Ammon's horn (tissue), 1 donor: ENCODE data around the gene FAM153A.
"Not testable (repeated sequence)": the region's sequence is repeated elsewhere in the genome, so short reads cannot be mapped to it uniquely, and the experiment has no call there.

ENCODE experiments used
- DNase-seq: peaks from one replicate; pipeline ENCODE4 v3.0.0-alpha.2; 2016; ENCODE audit warnings: low spot score

FAM153A gene

GRCh38 chr5:177724858-177725257 is 57.8 kb downstream of the FAM153A start:
- DNase-seq: not testable (repeated sequence)

GRCh38 chr5:177723831-177724485 is 58.7 kb downstream of the FAM153A start:
- DNase-seq: not testable (repeated sequence)

GRCh38 chr5:177722829-177723228 is 59.9 kb downstream of the FAM153A start:
- not testable (repeated sequence) for DNase-seq

GRCh38 chr5:177719989-177720388 is 62.7 kb downstream of the FAM153A start:
- DNase-seq: not testable (repeated sequence)

GRCh38 chr5:177715423-177715822 is 67.3 kb downstream of the FAM153A start:
- DNase-seq: not testable (repeated sequence)

- DNase-seq: not testable (repeated sequence)
Observed at GRCh38 chr5:177696100-177696499, 86.6 kb downstream of the FAM153A start.

- DNase-seq: not testable (repeated sequence)
Observed at GRCh38 chr5:177695356-177695930, 87.3 kb downstream of the FAM153A start.

GRCh38 chr5:177694518-177694835 is 88.2 kb downstream of the FAM153A start:
- DNase-seq: not testable (repeated sequence)

GRCh38 chr5:177693671-177694517 is 88.8 kb downstream of the FAM153A start:
- DNase-seq: not testable (repeated sequence)

- DNase-seq: not testable (repeated sequence)
Observed at GRCh38 chr5:177692969-177693368, 89.7 kb downstream of the FAM153A start.

GRCh38 chr5:177692507-177692906 is 90.2 kb downstream of the FAM153A start:
- not testable (repeated sequence) for DNase-seq

- not testable (repeated sequence) for DNase-seq
Observed at GRCh38 chr5:177689011-177689610, 93.6 kb downstream of the FAM153A start.

GRCh38 chr5:177688091-177688490 is 94.6 kb downstream of the FAM153A start:
- DNase-seq: not testable (repeated sequence)

GRCh38 chr5:177681920-177682319 is 100.8 kb downstream of the FAM153A start:
- not testable (repeated sequence) for DNase-seq
